AML-193 (cell line): ENCODE measurements around the gene MUC5B.
"Not testable (repeated sequence)": the region's sequence is repeated elsewhere in the genome, so short reads cannot be mapped to it uniquely, and the experiment has no call there.

Source experiments
- DNase-seq, 2 experiments: peaks; one replicate each; lab custom pipeline; 2025; lab: John Stamatoyannopoulos, UW

MUC5B gene

GRCh38 chr11:1232883-1233321, 10.0 kb downstream of the MUC5B start:
- DNase-seq, result no peak

- no peak for DNase-seq
Measured at GRCh38 chr11:1233351-1234053, 10.6 kb downstream of the MUC5B start.

- DNase-seq, result no peak
Measured at GRCh38 chr11:1234054-1234720, 11.3 kb downstream of the MUC5B start.

GRCh38 chr11:1234771-1235305, 12.0 kb downstream of the MUC5B start:
- no peak for DNase-seq

- DNase-seq, result no peak
Measured at GRCh38 chr11:1235306-1235900, 12.5 kb downstream of the MUC5B start.

- DNase-seq, result no peak
Measured at GRCh38 chr11:1235901-1236315, 13.0 kb downstream of the MUC5B start.

- no peak for DNase-seq
Measured at GRCh38 chr11:1236316-1237127, 13.7 kb downstream of the MUC5B start.

- DNase-seq, result no peak
Measured at GRCh38 chr11:1237128-1237580, 14.3 kb downstream of the MUC5B start.

GRCh38 chr11:1237851-1238250, 15.0 kb downstream of the MUC5B start:
- DNase-seq, result no peak

GRCh38 chr11:1238767-1239595, 16.1 kb downstream of the MUC5B start:
- no peak for DNase-seq

- no peak for DNase-seq
Measured at GRCh38 chr11:1239596-1240205, 16.8 kb downstream of the MUC5B start.

- no peak for DNase-seq
Measured at GRCh38 chr11:1240771-1241170, 17.9 kb downstream of the MUC5B start.

GRCh38 chr11:1241706-1242105, 18.8 kb downstream of the MUC5B start:
- no peak for DNase-seq

GRCh38 chr11:1242289-1242688, 19.4 kb downstream of the MUC5B start:
- no peak for DNase-seq

- not testable (repeated sequence) for DNase-seq
Measured at GRCh38 chr11:1242751-1243150, 19.9 kb downstream of the MUC5B start.

GRCh38 chr11:1243521-1243920, 20.7 kb downstream of the MUC5B start:
- not testable (repeated sequence) for DNase-seq

- DNase-seq, result not testable (repeated sequence)
Measured at GRCh38 chr11:1244557-1244956, 21.7 kb downstream of the MUC5B start.

GRCh38 chr11:1245717-1246116, 22.9 kb downstream of the MUC5B start:
- not testable (repeated sequence) for DNase-seq

GRCh38 chr11:1246301-1246700, 23.4 kb downstream of the MUC5B start:
- DNase-seq, result not testable (repeated sequence)

- not testable (repeated sequence) for DNase-seq
Measured at GRCh38 chr11:1247026-1247425, 24.2 kb downstream of the MUC5B start.

GRCh38 chr11:1248951-1249350, 26.1 kb downstream of the MUC5B start:
- DNase-seq, result not testable (repeated sequence)
